H9 (cell line): Measurements from ENCODE around the gene PPAT. TPM values are rescaled to one million over a fixed set of nuclear protein-coding genes. Genes with fewer than 3 reads are reported as not detected.

Experiments used
- DNase-seq: peaks from one replicate; pipeline ENCODE4 v3.0.0-alpha.2; 2017
- H2AFZ ChIP-seq: one replicate; pipeline ENCODE4 v1.6.1; 2013; ENCODE audit warnings: mild to moderate bottlenecking, low read length, control low read depth, moderate library complexity
- H2AK5ac ChIP-seq: 2 replicates; pipeline ENCODE4 v1.6.1; 2013; ENCODE audit warnings: low read length, control low read depth, mixed read lengths; ENCODE audit not compliant: insufficient read length
- H2BK120ac ChIP-seq: one replicate; pipeline ENCODE4 v1.6.1; 2013; ENCODE audit warnings: low read depth, mild to moderate bottlenecking, low read length, control low read depth, inconsistent platforms; ENCODE audit not compliant: poor library complexity, severe bottlenecking
- H2BK12ac ChIP-seq: 2 replicates; pipeline ENCODE4 v1.6.1; 2013; ENCODE audit warnings: low read length, control low read depth, mixed read lengths, low read depth; ENCODE audit not compliant: insufficient read length
- H2BK15ac ChIP-seq: 2 replicates; pipeline ENCODE4 v1.6.1; 2013; ENCODE audit warnings: low read depth, low read length, control low read depth
- H2BK20ac ChIP-seq: one replicate; pipeline ENCODE4 v1.6.1; 2013; ENCODE audit warnings: low read depth, mild to moderate bottlenecking, low read length, control low read depth, inconsistent platforms; ENCODE audit not compliant: poor library complexity, severe bottlenecking
- H2BK5ac ChIP-seq: 2 replicates; pipeline ENCODE4 v1.6.1; 2013; ENCODE audit warnings: low read length, control low read depth, mixed read lengths; ENCODE audit not compliant: insufficient read length
- H3K14ac ChIP-seq: 2 replicates; pipeline ENCODE4 v1.6.1; 2013; ENCODE audit warnings: low read length, control low read depth; ENCODE audit not compliant: insufficient read depth
- H3K18ac ChIP-seq: 2 replicates; pipeline ENCODE4 v1.6.1; 2013; ENCODE audit warnings: low read depth, mild to moderate bottlenecking, mixed read lengths, low read length, control low read depth; ENCODE audit not compliant: insufficient read length
- H3K23ac ChIP-seq: 2 replicates; pipeline ENCODE4 v1.6.1; 2013; ENCODE audit warnings: low read length, control low read depth, mixed read lengths, low read depth; ENCODE audit not compliant: insufficient read length
- H3K23me2 ChIP-seq: 2 replicates; pipeline ENCODE4 v1.6.1; 2013; ENCODE audit warnings: low read depth, mild to moderate bottlenecking, mixed read lengths, low read length, control low read depth; ENCODE audit not compliant: insufficient read length, poor library complexity, severe bottlenecking
- H3K27ac ChIP-seq: 2 replicates; pipeline ENCODE4 v1.5.1; 2013; ENCODE audit warnings: low read length, control low read depth, mixed read lengths, low read depth; ENCODE audit not compliant: insufficient read length
- H3K27me3 ChIP-seq: 2 replicates; pipeline ENCODE4 v1.6.1; 2013; ENCODE audit warnings: low read length, control low read depth, inconsistent platforms; ENCODE audit not compliant: insufficient read depth
- H3K4ac ChIP-seq: 2 replicates; pipeline ENCODE4 v1.6.1; 2013; ENCODE audit warnings: low read depth, mild to moderate bottlenecking, control low read depth, inconsistent platforms, low read length, moderate library complexity
- H3K4me1 ChIP-seq: 2 replicates; pipeline ENCODE4 v1.6.1; 2013; ENCODE audit warnings: low read length, control low read depth, inconsistent platforms; ENCODE audit not compliant: insufficient read depth
- H3K4me2 ChIP-seq: 2 replicates; pipeline ENCODE4 v1.6.1; 2013; ENCODE audit warnings: low read length, control low read depth, mixed read lengths; ENCODE audit not compliant: insufficient read length, insufficient read depth
- H3K56ac ChIP-seq: 2 replicates; pipeline ENCODE4 v1.6.1; 2013; ENCODE audit warnings: low read depth, mild to moderate bottlenecking, mixed read lengths, low read length, control low read depth; ENCODE audit not compliant: insufficient read length
- H3K79me1 ChIP-seq: 2 replicates; pipeline ENCODE4 v1.6.1; 2013; ENCODE audit warnings: low read depth, mild to moderate bottlenecking, moderate library complexity, low read length, control low read depth, inconsistent platforms; ENCODE audit not compliant: insufficient read depth, poor library complexity, severe bottlenecking
- H3K79me2 ChIP-seq: 2 replicates; pipeline ENCODE4 v1.6.1; 2013; ENCODE audit warnings: low read length, control low read depth, inconsistent platforms; ENCODE audit not compliant: insufficient read depth
- H3K9ac ChIP-seq: 2 replicates; pipeline ENCODE4 v1.6.1; 2013; ENCODE audit warnings: low read length, control low read depth, mixed read lengths; ENCODE audit not compliant: insufficient read length; ENCODE audit errors: extremely low read depth
- H3K9me3 ChIP-seq: one replicate; pipeline ENCODE4 v1.6.1; 2013; ENCODE audit warnings: low read depth, low read length, inconsistent platforms; ENCODE audit not compliant: control insufficient read depth
- H3T11ph ChIP-seq: one replicate; pipeline ENCODE4 v1.6.1; 2013; ENCODE audit warnings: mild to moderate bottlenecking, low read length, control low read depth, inconsistent platforms
- H4K20me1 ChIP-seq: one replicate; pipeline ENCODE4 v1.6.1; 2013; ENCODE audit not compliant: control insufficient read depth, insufficient read length, insufficient read depth
- H4K5ac ChIP-seq: 2 replicates; pipeline ENCODE4 v1.6.1; 2013; ENCODE audit warnings: low read depth, mild to moderate bottlenecking, mixed read lengths, low read length, control low read depth; ENCODE audit not compliant: insufficient read length
- H4K8ac ChIP-seq: replicated peaks from 2 replicates; pipeline ENCODE4 v1.6.1; 2013; ENCODE audit warnings: low read length, control low read depth, mixed read lengths, low read depth; ENCODE audit not compliant: insufficient read length
- H4K91ac ChIP-seq: 2 replicates; pipeline ENCODE4 v1.6.1; 2013; ENCODE audit warnings: low read depth, mild to moderate bottlenecking, moderate library complexity, mixed read lengths, low read length, control low read depth; ENCODE audit not compliant: insufficient read length
- H3K27ac Mint-ChIP-seq, 3 experiments: 2 replicates in 2 of 3; 3 replicates in 1 of 3; pipeline ENCODE4 v1.8.0; 2020 to 2021; ENCODE audit warnings: mixed read lengths in 3 of 3, mild to moderate bottlenecking in 1 of 3, moderate library complexity in 1 of 3
- H3K27me3 Mint-ChIP-seq: 2 replicates; pipeline ENCODE4 v1.8.0; 2021; ENCODE audit warnings: low read depth, mild to moderate bottlenecking, moderate library complexity, mixed read lengths
- H3K36me3 Mint-ChIP-seq, 3 experiments: 2 replicates in 2 of 3; 3 replicates in 1 of 3; pipeline ENCODE4 v1.8.0; 2020 to 2021; ENCODE audit warnings: low read depth in 3 of 3, mixed read lengths in 3 of 3; ENCODE audit not compliant: insufficient read depth in 1 of 3
- H3K4me1 Mint-ChIP-seq, 2 experiments: 2 replicates each; pipeline ENCODE4 v1.8.0; 2020; ENCODE audit warnings: mixed read lengths in 2 of 2
- H3K4me3 Mint-ChIP-seq, 2 experiments: 2 replicates in 1 of 2; 3 replicates in 1 of 2; pipeline ENCODE4 v1.8.0; 2020 to 2021; ENCODE audit warnings: mild to moderate bottlenecking in 2 of 2, mixed read lengths in 2 of 2, moderate library complexity in 1 of 2
- H3K9me3 Mint-ChIP-seq, 2 experiments: 2 replicates in 1 of 2; 3 replicates in 1 of 2; pipeline ENCODE4 v1.8.0; 2020; ENCODE audit warnings: mild to moderate bottlenecking in 2 of 2, mixed read lengths in 2 of 2, moderate library complexity in 1 of 2
- WGBS: extraction: QIAGEN DNeasy Blood & Tissue Kit; methylation state at CpG from one replicate; pipeline ENCODE4 v1.1.7; 2013; ENCODE audit warnings: missing lambda C conversion rate, low lambda C conversion rate, mixed read lengths; ENCODE audit not compliant: insufficient read length; ENCODE audit errors: extremely low coverage; 5-methylcytosine and 5-hydroxymethylcytosine counted together
- total RNA-seq: library from RNA; stranded (reverse); gene quantifications from 2 replicates; pipeline ENCODE4 v1.2.1, GENCODE V29; 2021
- TF ChIP-seq, protein P1 (sequence below): fragments of 200-600 bp; sonication (generic); conservative IDR thresholded peaks from 3 replicates; pipeline ENCODE4 v1.8.0; 2021; ENCODE audit warnings: antibody characterized with exemption, mild to moderate bottlenecking

PPAT gene
- total RNA-seq, 1 experiment from 2014 or later: 77.1 TPM

DNA sequence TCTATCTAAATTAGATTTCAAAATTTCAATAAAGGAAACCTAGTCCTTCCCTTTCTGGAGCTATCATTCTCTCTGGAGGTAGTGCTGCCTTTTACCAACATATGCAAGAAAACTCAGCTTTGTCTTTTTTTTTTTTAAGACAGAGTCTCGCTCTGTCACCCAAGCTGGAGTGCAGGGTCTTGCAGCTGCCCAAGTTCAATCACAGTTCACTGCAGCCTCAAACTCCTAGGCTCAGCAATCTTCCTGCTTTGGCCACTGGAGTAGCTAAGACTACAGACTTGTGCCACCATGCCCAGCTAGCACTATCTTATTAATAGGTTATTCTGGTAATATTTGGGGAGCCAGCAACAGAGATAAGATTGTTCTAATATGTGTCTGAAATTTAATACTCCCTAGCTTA, 60.5 kb downstream of the PPAT start:
- H2BK120ac ChIP-seq: no peak overlapping the region
- no peak overlapping the region for H3K9ac ChIP-seq
- DNase-seq: no peak
- H3K27ac ChIP-seq: no peak overlapping the region
- H2AFZ ChIP-seq: no peak overlapping the region
- no peaks in the 10 kb centered on the region for H3K4me1 Mint-ChIP-seq
- no peak overlapping the region for H3K14ac ChIP-seq
- H3K56ac ChIP-seq: no peak overlapping the region
- no peaks in the 10 kb centered on the region for H3K9me3 Mint-ChIP-seq
- H3K23ac ChIP-seq: no peak overlapping the region
- WGBS: no CpG with 5 or more reads among the region's 1 CpG
- no peaks in the 10 kb centered on the region for H3K9me3 ChIP-seq
- no peak overlapping the region for H3K27ac Mint-ChIP-seq
- H2BK5ac ChIP-seq: no peak overlapping the region
- TF ChIP-seq, protein P1, sequence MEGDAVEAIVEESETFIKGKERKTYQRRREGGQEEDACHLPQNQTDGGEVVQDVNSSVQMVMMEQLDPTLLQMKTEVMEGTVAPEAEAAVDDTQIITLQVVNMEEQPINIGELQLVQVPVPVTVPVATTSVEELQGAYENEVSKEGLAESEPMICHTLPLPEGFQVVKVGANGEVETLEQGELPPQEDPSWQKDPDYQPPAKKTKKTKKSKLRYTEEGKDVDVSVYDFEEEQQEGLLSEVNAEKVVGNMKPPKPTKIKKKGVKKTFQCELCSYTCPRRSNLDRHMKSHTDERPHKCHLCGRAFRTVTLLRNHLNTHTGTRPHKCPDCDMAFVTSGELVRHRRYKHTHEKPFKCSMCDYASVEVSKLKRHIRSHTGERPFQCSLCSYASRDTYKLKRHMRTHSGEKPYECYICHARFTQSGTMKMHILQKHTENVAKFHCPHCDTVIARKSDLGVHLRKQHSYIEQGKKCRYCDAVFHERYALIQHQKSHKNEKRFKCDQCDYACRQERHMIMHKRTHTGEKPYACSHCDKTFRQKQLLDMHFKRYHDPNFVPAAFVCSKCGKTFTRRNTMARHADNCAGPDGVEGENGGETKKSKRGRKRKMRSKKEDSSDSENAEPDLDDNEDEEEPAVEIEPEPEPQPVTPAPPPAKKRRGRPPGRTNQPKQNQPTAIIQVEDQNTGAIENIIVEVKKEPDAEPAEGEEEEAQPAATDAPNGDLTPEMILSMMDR: no peak
- H3K27me3 ChIP-seq: no peaks in the 10 kb centered on the region
- H3T11ph ChIP-seq: no peak overlapping the region
- H3K4me2 ChIP-seq: no peak overlapping the region
- H3K27me3 Mint-ChIP-seq: no peaks in the 10 kb centered on the region
- no peaks in the 10 kb centered on the region for H3K79me2 ChIP-seq
- H3K4me3 Mint-ChIP-seq: no peak overlapping the region
- no peak overlapping the region for H3K18ac ChIP-seq
- H4K8ac ChIP-seq: no peak overlapping the region
- H2BK20ac ChIP-seq: no peak overlapping the region
- no peak overlapping the region for H4K91ac ChIP-seq
- H2AK5ac ChIP-seq: no peak overlapping the region
- no peaks in the 10 kb centered on the region for H3K4me1 ChIP-seq
- no peak overlapping the region for H4K5ac ChIP-seq
- H3K36me3 Mint-ChIP-seq: peaks cover 6 to 25% (median 16%) of the 10 kb centered on the region in 3 experiments; a peak in 6 of 7 replicates
- no peak overlapping the region for H2BK12ac ChIP-seq
- H4K20me1 ChIP-seq: no peaks in the 10 kb centered on the region
- H3K23me2 ChIP-seq: no peaks in the 10 kb centered on the region
- H3K79me1 ChIP-seq: no peaks in the 10 kb centered on the region
- no peak overlapping the region for H2BK15ac ChIP-seq
- no peak overlapping the region for H3K4ac ChIP-seq
